Activated CD8-positive, alpha-beta memory T cell treated with anti-CD3 and anti-CD28 coated beads for 4 hours (primary cell): ENCODE data around the gene ZSWIM8.
"Not testable (repeated sequence)": the region's sequence is repeated elsewhere in the genome, so short reads cannot be mapped to it uniquely, and the experiment has no call there.

Source experiments
- DNase-seq, 2 donors: peaks; one replicate each; pipeline ENCODE4 v3.0.0-alpha.2; 2020; ENCODE audit warnings: low read depth in 2 of 2

ZSWIM8 gene

GRCh38 chr10:73785211-73785720 is at the start of gene ZSWIM8:
TSS of gene ZSWIM8 (plus strand) at chr10:73785606. CDS start at chr10:73785879, 273 bp downstream.
- peak; percentile 66 to 72 for DNase-seq

GRCh38 chr10:73740501-73741254 is 44.7 kb upstream of the ZSWIM8 start:
- DNase-seq, result not testable (repeated sequence)

GRCh38 chr10:73742454-73742734 is 43.0 kb upstream of the ZSWIM8 start:
- DNase-seq, result no peak

GRCh38 chr10:73743327-73743904 is 42.0 kb upstream of the ZSWIM8 start:
- DNase-seq, result no peak

- peak; percentile 85 to 92 for DNase-seq
Measured at GRCh38 chr10:73743905-73744663, 41.3 kb upstream of the ZSWIM8 start, which contains the start of gene SEC24C. TSS of gene SEC24C (plus strand) at chr10:73744372. CDS start at chr10:73746833, 2,461 bp downstream.

GRCh38 chr10:73744664-73744975 is 40.8 kb upstream of the ZSWIM8 start:
- no peak for DNase-seq

GRCh38 chr10:73746721-73747120 is 38.7 kb upstream of the ZSWIM8 start:
- DNase-seq, result no peak

GRCh38 chr10:73750819-73751218 is 34.6 kb upstream of the ZSWIM8 start:
- DNase-seq, result no peak

GRCh38 chr10:73756183-73756582 is 29.2 kb upstream of the ZSWIM8 start:
- DNase-seq, result no peak

- DNase-seq, result no peak
Measured at GRCh38 chr10:73758704-73759511, 26.5 kb upstream of the ZSWIM8 start.

GRCh38 chr10:73759512-73760115 is 25.8 kb upstream of the ZSWIM8 start:
- DNase-seq, result peak in 1 of 2 donors; percentile 30

- DNase-seq, result no peak
Measured at GRCh38 chr10:73761781-73762180, 23.6 kb upstream of the ZSWIM8 start.

GRCh38 chr10:73762915-73763314 is 22.5 kb upstream of the ZSWIM8 start:
- no peak for DNase-seq

GRCh38 chr10:73763343-73763742 is 22.1 kb upstream of the ZSWIM8 start:
- no peak for DNase-seq

GRCh38 chr10:73765066-73765465 is 20.3 kb upstream of the ZSWIM8 start:
- no peak for DNase-seq

- peak in 1 of 2 donors; percentile 41 for DNase-seq
Measured at GRCh38 chr10:73768881-73769280, 16.5 kb upstream of the ZSWIM8 start.

- no peak for DNase-seq
Measured at GRCh38 chr10:73769396-73769795, 16.0 kb upstream of the ZSWIM8 start.

- DNase-seq, result peak; percentile 60 to 64
Measured at GRCh38 chr10:73771722-73772280, 13.6 kb upstream of the ZSWIM8 start.

GRCh38 chr10:73772281-73773151 is 12.9 kb upstream of the ZSWIM8 start:
- DNase-seq, result peak; percentile 64 to 74
